ENCODE measurements around the gene FBXO48. TPM values are rescaled to one million over a fixed set of nuclear protein-coding genes. Genes with fewer than 3 reads are reported as not detected.

The FBXO48 gene
- total RNA-seq, 1 experiment from 2014 or later, result 0.74 TPM

GRCh38 chr2:68468801-68469200, 1.7 kb upstream of the FBXO48 start:
- H3K27ac ChIP-seq (ENCODE audit: low read length), result no peak overlapping the region
- in situ Hi-C loops (cut with HindIII; ENCODE audit: low pct_unique_long_range_greater_than_20kb, low sequenced_read_pairs) (no loop called here), intact Hi-C loops (cut with micrococcal nuclease; ENCODE audit: unreplicated experiment) (no loop called here)
- no peak for TF ChIP-seq REST (IDR thresholded peaks at IDR 0.05; ENCODE audit: insufficient read depth in 1 of 2, low read depth in 2 of 2, low read length in 1 of 2)
- TF ChIP-seq, protein P1, sequence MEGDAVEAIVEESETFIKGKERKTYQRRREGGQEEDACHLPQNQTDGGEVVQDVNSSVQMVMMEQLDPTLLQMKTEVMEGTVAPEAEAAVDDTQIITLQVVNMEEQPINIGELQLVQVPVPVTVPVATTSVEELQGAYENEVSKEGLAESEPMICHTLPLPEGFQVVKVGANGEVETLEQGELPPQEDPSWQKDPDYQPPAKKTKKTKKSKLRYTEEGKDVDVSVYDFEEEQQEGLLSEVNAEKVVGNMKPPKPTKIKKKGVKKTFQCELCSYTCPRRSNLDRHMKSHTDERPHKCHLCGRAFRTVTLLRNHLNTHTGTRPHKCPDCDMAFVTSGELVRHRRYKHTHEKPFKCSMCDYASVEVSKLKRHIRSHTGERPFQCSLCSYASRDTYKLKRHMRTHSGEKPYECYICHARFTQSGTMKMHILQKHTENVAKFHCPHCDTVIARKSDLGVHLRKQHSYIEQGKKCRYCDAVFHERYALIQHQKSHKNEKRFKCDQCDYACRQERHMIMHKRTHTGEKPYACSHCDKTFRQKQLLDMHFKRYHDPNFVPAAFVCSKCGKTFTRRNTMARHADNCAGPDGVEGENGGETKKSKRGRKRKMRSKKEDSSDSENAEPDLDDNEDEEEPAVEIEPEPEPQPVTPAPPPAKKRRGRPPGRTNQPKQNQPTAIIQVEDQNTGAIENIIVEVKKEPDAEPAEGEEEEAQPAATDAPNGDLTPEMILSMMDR (IDR thresholded peaks at IDR 0.05), result no peak
- no peak overlapping the region for H3K4me3 ChIP-seq (ENCODE audit: low read depth in 2 of 2, low read length in 2 of 2)
- DNase-seq (ENCODE audit: low read depth, low spot score) (no peak), ATAC-seq (no peak)
- ChIA-PET CTCF (no interaction called here), POLR2A (interaction anchor here (0.6 kb wide), 1 partner anchor 707 kb away, joined by 6 read pairs; no protein-coding TSS in a partner anchor)
- peaks cover 17% of the 10 kb centered on the region for H3K4me1 ChIP-seq (ENCODE audit: control insufficient read depth, insufficient read depth, low read length)
- no peaks in the 10 kb centered on the region for H3K27me3 ChIP-seq (ENCODE audit: control insufficient read depth, insufficient read depth, low read length)
- BruUV-seq (replicated peaks), result no TSS peak
- no peaks in the 10 kb centered on the region for H3K36me3 ChIP-seq (ENCODE audit: control insufficient read depth, insufficient read depth, low read length)
- H3K9me3 ChIP-seq (ENCODE audit: control insufficient read depth, insufficient read depth, low read depth, low read length), result no peaks in the 10 kb centered on the region

GRCh38 chr2:68466778-68467076, 367 bp downstream of the FBXO48 start:
- no peak for DNase-seq (ENCODE audit: low read depth, low spot score)
- Histone ChIP-seq H3K27me3 (ENCODE audit: control insufficient read depth, insufficient read depth, low read length) (no peaks in the 10 kb centered on the region), H3K27ac (ENCODE audit: low read length) (peak overlapping the region; percentile 78), H3K4me3 (ENCODE audit: low read depth in 2 of 2, low read length in 2 of 2) (peak overlapping the region; percentile 85 to 89), H3K4me1 (ENCODE audit: control insufficient read depth, insufficient read depth, low read length) (peaks cover 17% of the 10 kb centered on the region), H3K9me3 (ENCODE audit: control insufficient read depth, insufficient read depth, low read depth, low read length) (no peaks in the 10 kb centered on the region), H3K36me3 (ENCODE audit: control insufficient read depth, insufficient read depth, low read length) (no peaks in the 10 kb centered on the region)
- CTCF ChIA-PET, result interaction anchor here (1.3 to 1.9 kb wide), 2 partner anchors 21 to 242 kb away, joined by 4 to 6 read pairs; no protein-coding TSS in a partner anchor
- BruUV-seq (replicated peaks), result TSS peak; percentile 88
- intact Hi-C loops (cut with micrococcal nuclease; ENCODE audit: unreplicated experiment), result no loop called here
- peak; percentile 54 for ATAC-seq
- in situ Hi-C loops (cut with HindIII; ENCODE audit: low pct_unique_long_range_greater_than_20kb, low sequenced_read_pairs), result no loop called here
- POLR2A ChIA-PET, result interaction anchor here (0.6 to 0.9 kb wide), 3 partner anchors 98 to 1842 kb away, joined by 3 to 4 read pairs (median 4); partner anchors contain the start of gene PNO1
- TF ChIP-seq, protein P1 (IDR thresholded peaks at IDR 0.05), result peak; percentile 18; the same call in 1 of the 2 replicates
- TF ChIP-seq POLR2AphosphoS5 (IDR thresholded peaks at IDR 0.05; ENCODE audit: low read depth, low read length) (no peak), SIN3A (IDR thresholded peaks at IDR 0.05; ENCODE audit: borderline replicate concordance, insufficient read depth, low read depth, low read length) (0 out of 2 replicates have a peak, but pooled peaks have one; percentile 72)

All from Panc1 (cell line).